T-helper 2 cell treated with Interferon-gamma antibody and Interleukin-4, amounts not matched to agents 5 μg/mL and 100 μg/mL, for 36 hours (primary cell): ENCODE measurements around the gene CD9.
A peak's percentile ranks its signal among the peaks of the same experiment; 100 is the strongest.

ENCODE experiments used
- DNase-seq: peaks from one replicate; pipeline ENCODE4 v3.0.0; 2021; ENCODE audit warnings: low spot score
- H3K27ac Mint-ChIP-seq: one replicate; pipeline ENCODE4 v1.8.0; 2021; ENCODE audit warnings: mild to moderate bottlenecking, mixed read lengths
- H3K27me3 Mint-ChIP-seq: one replicate; pipeline ENCODE4 v1.8.0; 2021; ENCODE audit warnings: low read depth, mixed read lengths
- H3K36me3 Mint-ChIP-seq: one replicate; pipeline ENCODE4 v1.8.0; 2021; ENCODE audit warnings: low read depth, mixed read lengths
- H3K4me1 Mint-ChIP-seq: one replicate; pipeline ENCODE4 v1.8.0; 2021; ENCODE audit warnings: low read depth, mixed read lengths
- H3K4me3 Mint-ChIP-seq: one replicate; pipeline ENCODE4 v1.8.0; 2022; ENCODE audit warnings: mild to moderate bottlenecking, moderate library complexity, mixed read lengths
- H3K9me3 Mint-ChIP-seq: one replicate; pipeline ENCODE4 v1.8.0; 2021; ENCODE audit warnings: mixed read lengths

CD9 gene

DNA sequence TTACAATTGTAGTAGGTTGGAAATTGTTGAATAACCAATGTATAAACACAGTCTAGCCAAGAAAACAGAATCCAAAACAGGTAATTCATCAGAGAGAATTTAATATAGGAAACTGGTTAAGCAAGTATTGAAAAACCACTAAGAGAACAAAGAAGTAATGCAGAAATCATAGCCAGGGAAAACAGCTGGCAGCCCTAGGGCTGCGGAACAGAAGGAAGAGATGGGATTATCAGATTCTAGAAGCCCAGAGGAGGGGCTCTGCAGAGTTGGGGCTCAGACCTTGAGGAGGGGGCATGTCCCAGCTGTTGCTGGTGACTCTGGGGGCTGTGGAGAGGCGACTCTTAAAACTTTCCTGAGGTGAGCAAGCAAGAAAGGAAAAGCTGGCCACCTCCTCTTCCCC, 49.4 kb downstream of the CD9 start:
- H3K4me1 Mint-ChIP-seq, result no peaks in the 10 kb centered on the region
- DNase-seq, result no peak
- H3K36me3 Mint-ChIP-seq, result no peaks in the 10 kb centered on the region
- H3K27ac Mint-ChIP-seq, result no peak overlapping the region
- H3K27me3 Mint-ChIP-seq, result peaks cover 2% of the 10 kb centered on the region
- no peaks in the 10 kb centered on the region for H3K9me3 Mint-ChIP-seq
- no peak overlapping the region for H3K4me3 Mint-ChIP-seq

DNA sequence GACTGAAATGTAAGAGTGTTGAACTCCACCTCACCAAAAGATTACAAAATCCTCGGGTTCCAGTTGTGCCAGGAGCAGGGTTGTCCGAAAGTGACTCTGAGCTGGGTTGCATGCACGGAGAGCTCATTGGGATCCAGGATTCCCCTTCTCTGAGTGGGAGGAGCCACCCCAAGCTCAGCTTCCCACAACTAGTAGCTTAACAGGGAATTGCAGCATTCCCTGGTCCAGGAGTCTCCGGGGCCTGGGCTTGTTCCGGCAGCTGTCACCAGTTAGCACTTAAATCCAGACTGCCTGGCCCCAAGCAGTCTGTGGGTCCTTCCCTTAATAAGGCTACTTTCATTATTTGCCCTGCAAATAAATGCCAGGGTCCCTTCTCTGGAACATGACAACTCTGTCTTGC, 50.1 kb downstream of the CD9 start:
- H3K4me1 Mint-ChIP-seq, result no peaks in the 10 kb centered on the region
- no peaks in the 10 kb centered on the region for H3K9me3 Mint-ChIP-seq
- peaks cover 2% of the 10 kb centered on the region for H3K27me3 Mint-ChIP-seq
- no peaks in the 10 kb centered on the region for H3K36me3 Mint-ChIP-seq
- DNase-seq, result no peak
- H3K4me3 Mint-ChIP-seq, result no peak overlapping the region
- no peak overlapping the region for H3K27ac Mint-ChIP-seq

DNA sequence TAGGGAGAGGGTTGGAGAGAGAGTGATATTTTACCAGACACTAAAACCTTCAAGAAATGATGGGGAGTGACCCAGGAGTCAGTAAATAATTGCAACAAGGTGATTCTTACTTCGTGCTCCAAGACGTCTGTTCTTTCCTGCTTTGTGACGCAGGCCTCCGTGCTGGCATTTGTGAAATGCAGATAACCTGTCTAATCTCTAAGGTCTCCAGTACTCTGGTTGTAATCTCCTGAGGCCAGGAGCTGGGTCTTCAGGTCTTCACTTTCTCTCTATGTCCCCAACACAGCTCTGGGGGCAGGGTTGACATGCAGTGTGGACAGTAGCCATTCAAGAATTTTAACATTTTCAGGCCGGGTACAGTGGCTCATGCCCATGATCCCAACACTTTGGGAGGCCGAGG, 53.1 kb downstream of the CD9 start:
- DNase-seq, result no peak
- Mint-ChIP-seq H3K4me3 (no peak overlapping the region), H3K27ac (no peak overlapping the region), H3K36me3 (no peaks in the 10 kb centered on the region), H3K9me3 (no peaks in the 10 kb centered on the region), H3K27me3 (peaks cover 2% of the 10 kb centered on the region), H3K4me1 (peaks cover 3% of the 10 kb centered on the region)

DNA sequence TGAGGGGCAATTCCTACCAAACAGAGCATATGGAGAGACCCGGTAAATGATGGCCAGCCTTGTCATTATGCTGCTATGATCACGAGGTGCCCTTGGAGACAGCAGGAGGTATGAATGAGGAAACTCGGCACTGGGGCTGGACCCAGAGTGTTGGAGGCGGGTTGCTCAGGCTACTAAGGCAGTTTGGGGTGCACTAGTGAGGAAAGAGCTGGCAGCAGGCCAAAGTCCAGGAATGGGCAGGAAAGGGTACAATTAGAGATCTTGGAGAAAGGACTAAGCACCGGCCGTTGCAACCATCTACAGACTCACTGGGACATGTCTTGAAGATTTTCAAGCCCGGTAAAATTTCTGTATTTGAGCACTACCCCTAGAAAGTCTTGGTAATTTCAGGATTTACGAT, 54.3 kb downstream of the CD9 start:
- H3K4me1 Mint-ChIP-seq, result peaks cover 3% of the 10 kb centered on the region

DNA sequence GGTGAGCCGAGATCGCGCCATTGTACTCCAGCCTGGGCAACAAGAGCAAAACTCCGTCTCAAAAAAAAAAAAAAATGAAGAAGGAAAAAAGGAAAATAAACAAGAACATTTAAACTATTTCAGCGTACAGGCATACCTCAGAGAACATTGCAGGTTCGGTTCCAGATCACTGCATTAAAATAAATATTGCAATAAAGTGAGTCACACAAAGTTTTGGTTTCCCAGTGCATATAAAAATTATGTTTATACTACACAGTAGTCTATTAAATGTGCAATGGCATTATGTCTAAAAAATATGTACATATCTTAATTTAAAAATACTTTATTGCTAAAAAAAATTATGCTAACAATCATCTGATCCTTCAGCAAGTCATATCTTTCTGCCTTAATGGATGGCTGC, 56.8 kb downstream of the CD9 start:
- H3K4me3 Mint-ChIP-seq, result no peak overlapping the region
- H3K9me3 Mint-ChIP-seq, result no peaks in the 10 kb centered on the region
- no peaks in the 10 kb centered on the region for H3K36me3 Mint-ChIP-seq
- no peak for DNase-seq
- no peaks in the 10 kb centered on the region for H3K27me3 Mint-ChIP-seq
- no peak overlapping the region for H3K27ac Mint-ChIP-seq
- H3K4me1 Mint-ChIP-seq, result peaks cover 5% of the 10 kb centered on the region

More for the DNA sequence above, 54.3 kb downstream of the CD9 start:
- Mint-ChIP-seq H3K9me3 (no peaks in the 10 kb centered on the region), H3K36me3 (no peaks in the 10 kb centered on the region), H3K4me3 (no peak overlapping the region), H3K27ac (no peak overlapping the region), H3K27me3 (peaks cover 2% of the 10 kb centered on the region)
- DNase-seq, result no peak

DNA sequence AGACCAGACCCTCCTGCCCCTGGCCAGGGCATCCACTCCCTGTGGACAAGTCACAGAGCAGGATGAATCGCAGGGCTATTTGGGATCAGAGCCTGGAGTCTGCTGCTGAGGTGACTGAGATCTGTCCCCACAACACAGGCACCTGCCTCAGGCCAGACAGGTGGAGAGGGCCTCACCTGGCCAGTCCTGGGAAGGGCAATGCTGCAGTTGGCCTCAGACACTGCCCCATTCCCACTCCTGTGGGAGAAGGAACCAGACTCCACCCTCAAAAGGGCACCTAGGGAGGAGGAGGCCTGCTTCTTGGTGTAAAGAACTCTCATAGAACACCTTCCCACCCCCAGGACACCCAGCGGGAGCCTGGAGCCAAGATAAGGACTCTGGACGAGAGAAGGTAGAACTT, 62.0 kb downstream of the CD9 start:
- peaks cover 3% of the 10 kb centered on the region for H3K27me3 Mint-ChIP-seq
- peaks cover 6% of the 10 kb centered on the region for H3K4me1 Mint-ChIP-seq
- H3K4me3 Mint-ChIP-seq, result no peak overlapping the region
- H3K36me3 Mint-ChIP-seq, result no peaks in the 10 kb centered on the region
- no peak for DNase-seq
- H3K9me3 Mint-ChIP-seq, result no peaks in the 10 kb centered on the region
- H3K27ac Mint-ChIP-seq, result no peak overlapping the region

DNA sequence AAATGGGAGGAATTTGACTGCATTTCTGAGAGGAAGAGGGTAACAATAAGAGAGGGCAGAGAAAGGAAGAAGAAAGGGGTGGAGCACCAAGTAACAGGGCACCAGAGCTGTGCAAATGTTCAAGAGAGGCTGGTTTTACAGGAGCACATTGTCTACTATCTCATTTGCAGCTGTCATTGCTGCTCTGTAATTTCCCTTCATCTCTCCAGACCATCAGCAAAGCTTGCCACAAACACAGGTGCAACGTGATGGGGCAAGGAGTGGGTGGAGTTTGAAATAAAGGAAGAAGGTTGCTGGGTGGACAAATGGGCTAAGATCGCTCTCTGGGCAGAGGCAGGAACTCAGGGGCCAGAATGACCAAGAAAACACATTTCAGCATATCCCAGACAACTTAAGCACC, 62.4 kb downstream of the CD9 start:
- Mint-ChIP-seq H3K27ac (no peak overlapping the region), H3K4me3 (no peak overlapping the region), H3K9me3 (no peaks in the 10 kb centered on the region), H3K36me3 (no peaks in the 10 kb centered on the region), H3K27me3 (peaks cover 3% of the 10 kb centered on the region), H3K4me1 (peaks cover 6% of the 10 kb centered on the region)
- no peak for DNase-seq

DNA sequence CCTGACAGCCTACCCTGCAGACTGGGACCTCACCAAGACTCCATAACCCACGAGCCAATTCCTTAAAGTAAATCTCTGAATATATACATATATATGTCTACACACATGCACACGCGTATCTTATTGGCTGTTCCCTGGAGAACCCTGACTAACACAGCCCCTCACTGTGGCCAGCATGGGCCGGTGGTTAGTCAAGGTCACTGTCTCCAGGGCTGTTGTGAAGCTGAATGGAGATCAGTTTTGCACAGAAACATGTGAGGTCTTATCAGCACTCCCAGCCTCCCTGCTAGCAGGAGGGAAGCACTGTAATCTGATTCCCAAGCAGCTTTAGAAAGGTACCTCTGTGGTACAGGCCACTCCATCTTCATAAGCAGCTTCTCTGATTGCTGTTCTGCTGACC, 63.7 kb downstream of the CD9 start:
- peaks cover 6% of the 10 kb centered on the region for H3K4me1 Mint-ChIP-seq
- H3K27ac Mint-ChIP-seq, result no peak overlapping the region
- no peak overlapping the region for H3K4me3 Mint-ChIP-seq
- H3K9me3 Mint-ChIP-seq, result no peaks in the 10 kb centered on the region
- no peaks in the 10 kb centered on the region for H3K36me3 Mint-ChIP-seq
- peaks cover 3% of the 10 kb centered on the region for H3K27me3 Mint-ChIP-seq
- no peak for DNase-seq

DNA sequence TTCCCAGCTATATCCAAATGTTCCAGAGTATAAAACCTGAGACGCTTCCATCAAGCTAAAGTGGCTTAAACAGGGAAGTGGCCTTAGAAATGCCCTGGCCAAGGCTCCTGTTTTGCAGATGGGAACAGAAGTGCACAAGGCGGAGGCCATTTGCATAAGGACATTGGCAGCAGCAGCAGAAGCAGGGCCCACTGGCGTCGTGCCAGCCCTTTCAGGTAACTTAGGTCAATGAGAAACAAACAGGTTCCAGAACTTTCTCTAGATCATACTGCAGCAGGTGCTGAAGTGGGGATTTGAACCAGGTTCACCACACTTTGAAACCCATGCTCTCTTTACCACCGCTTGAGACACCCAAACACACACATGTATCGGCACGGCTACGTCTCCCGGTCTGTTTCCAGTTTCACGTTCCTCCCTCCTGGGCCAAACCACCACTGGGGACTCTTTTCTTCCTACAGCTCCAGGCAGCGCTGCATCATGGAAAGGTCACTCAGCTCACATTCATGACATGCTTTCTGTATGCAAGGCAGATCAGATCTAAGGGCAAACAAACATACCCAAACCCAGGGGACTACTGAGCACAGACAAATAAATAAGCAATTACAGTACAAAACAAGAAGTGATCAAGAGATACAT, 64.3 kb downstream of the CD9 start:
- H3K4me1 Mint-ChIP-seq, result peaks cover 6% of the 10 kb centered on the region
- H3K27me3 Mint-ChIP-seq, result peaks cover 3% of the 10 kb centered on the region
- DNase-seq, result no peak
- no peak overlapping the region for H3K27ac Mint-ChIP-seq
- no peak overlapping the region for H3K4me3 Mint-ChIP-seq
- no peaks in the 10 kb centered on the region for H3K9me3 Mint-ChIP-seq
- no peaks in the 10 kb centered on the region for H3K36me3 Mint-ChIP-seq

DNA sequence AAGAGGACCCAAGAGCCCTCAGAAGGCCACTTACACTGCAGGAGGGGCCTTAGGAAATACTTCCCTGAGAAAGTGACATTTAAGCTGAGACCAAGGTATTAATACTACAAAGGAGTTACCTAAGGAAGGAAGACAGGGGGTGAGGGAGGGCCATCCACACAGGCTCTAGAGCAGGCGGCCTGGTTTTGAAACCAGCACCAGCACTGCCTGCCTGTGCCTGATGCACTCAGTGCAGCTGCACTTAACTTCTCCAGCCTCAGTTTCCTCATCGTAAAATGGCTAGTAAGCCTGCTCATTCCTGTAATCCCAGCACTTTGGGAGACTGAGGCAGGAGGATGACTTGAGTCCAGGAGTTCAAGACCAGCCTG, 64.8 kb downstream of the CD9 start:
- no peaks in the 10 kb centered on the region for H3K9me3 Mint-ChIP-seq
- H3K36me3 Mint-ChIP-seq, result no peaks in the 10 kb centered on the region
- peaks cover 6% of the 10 kb centered on the region for H3K4me1 Mint-ChIP-seq
- peaks cover 3% of the 10 kb centered on the region for H3K27me3 Mint-ChIP-seq
- no peak for DNase-seq
- no peak overlapping the region for H3K27ac Mint-ChIP-seq
- no peak overlapping the region for H3K4me3 Mint-ChIP-seq

DNA sequence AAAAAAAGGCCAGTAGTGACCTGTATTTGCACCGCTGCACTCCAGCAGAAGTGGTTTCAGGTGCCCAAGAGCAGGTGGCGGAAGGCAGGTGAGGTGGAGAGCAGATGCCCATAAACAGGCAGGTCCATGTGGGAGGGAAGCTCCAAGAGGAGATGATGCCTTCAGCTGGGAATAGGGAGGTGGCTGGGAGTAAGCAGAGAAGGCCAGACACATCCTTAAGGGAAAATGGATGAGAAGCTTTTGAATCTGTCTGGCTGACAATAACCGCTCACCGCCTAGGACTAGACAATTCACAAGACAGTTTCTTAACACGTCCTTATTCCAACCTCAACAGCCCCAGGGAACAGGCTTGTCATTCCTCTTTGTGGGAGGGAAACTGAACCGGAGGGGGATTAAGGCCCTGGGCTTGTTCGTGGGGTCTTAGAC, 66.4 kb downstream of the CD9 start:
- Mint-ChIP-seq H3K27ac (no peak overlapping the region), H3K9me3 (no peaks in the 10 kb centered on the region), H3K36me3 (no peaks in the 10 kb centered on the region), H3K4me1 (peaks cover 4% of the 10 kb centered on the region), H3K4me3 (no peak overlapping the region), H3K27me3 (peaks cover 6% of the 10 kb centered on the region)
- no peak for DNase-seq

DNA sequence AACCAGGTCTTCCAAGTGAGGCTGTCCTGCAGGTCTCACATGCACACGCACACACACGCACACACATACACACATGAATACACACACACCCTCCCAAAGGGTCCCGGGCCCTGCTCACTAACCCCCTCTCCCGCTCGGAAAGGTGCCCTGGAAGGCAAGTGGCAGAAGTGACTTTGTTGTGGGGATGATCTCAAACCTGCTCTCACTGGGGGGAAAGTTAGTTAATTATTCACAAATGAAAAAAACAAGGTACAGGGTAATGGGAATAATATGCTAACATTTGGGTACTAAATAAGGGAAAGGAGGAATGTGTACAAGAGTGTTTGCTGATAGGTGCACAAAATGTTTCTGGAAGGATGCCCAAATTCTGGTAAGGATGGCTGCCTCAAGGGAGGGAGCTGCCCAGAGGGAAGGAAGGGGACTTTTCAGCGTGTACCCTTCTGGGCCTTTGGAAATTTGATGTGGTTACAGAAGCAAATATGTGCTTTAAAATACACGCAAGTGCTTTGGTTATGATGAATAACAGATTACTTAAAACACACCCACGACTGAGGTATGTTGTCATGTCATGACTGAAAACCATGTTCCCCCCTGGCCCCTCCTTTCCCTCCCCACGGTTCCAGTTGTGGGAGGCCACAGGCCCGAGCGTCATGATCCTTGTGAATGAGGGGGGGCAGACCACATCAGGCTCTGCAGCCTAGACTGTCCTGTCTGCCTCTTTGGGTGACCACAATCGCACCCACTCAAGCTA, 66.9 kb downstream of the CD9 start:
- H3K36me3 Mint-ChIP-seq, result no peaks in the 10 kb centered on the region

DNA sequence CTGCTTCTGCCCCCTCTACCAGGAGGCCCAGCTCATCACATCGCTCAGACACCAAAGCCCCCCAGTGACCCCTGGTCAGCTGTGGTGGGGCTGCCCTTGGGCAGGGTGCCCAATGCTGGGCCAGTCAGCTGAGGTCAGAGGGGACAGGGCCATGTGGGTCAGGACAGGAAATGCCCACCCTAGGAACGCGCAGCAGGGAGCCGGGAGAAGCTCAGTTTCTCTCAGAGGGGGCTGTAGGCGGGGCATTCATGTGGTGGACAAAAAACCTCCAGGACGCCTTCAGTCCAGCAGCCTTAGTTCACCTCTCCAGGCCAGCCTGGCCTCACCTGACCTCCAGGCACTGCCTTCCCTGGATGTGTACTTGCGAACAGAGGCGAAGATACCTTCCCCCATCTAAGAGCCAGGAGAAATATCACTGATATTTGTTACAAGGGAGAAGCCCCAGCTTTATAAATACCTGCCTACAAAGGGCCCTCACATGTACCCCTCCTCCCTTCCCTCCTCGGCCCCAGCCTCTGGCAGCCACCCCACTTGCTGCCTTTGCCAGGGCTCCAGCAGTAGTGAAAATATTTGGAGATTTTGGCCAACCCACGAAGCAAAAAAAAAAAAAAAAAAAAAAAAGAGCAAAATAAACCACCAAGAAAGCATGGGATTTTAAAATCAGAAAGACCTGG, 68.4 kb downstream of the CD9 start:
- Mint-ChIP-seq H3K4me3 (no peak overlapping the region), H3K36me3 (no peaks in the 10 kb centered on the region), H3K27me3 (peaks cover 3% of the 10 kb centered on the region), H3K27ac (no peak overlapping the region), H3K4me1 (peaks cover 2% of the 10 kb centered on the region), H3K9me3 (no peaks in the 10 kb centered on the region)
- no peak for DNase-seq

More for the DNA sequence above, 66.9 kb downstream of the CD9 start:
- Mint-ChIP-seq H3K4me1 (peaks cover 4% of the 10 kb centered on the region), H3K4me3 (no peak overlapping the region), H3K27ac (no peak overlapping the region), H3K27me3 (peaks cover 6% of the 10 kb centered on the region), H3K9me3 (no peaks in the 10 kb centered on the region)
- peak; percentile 83 for DNase-seq

DNA sequence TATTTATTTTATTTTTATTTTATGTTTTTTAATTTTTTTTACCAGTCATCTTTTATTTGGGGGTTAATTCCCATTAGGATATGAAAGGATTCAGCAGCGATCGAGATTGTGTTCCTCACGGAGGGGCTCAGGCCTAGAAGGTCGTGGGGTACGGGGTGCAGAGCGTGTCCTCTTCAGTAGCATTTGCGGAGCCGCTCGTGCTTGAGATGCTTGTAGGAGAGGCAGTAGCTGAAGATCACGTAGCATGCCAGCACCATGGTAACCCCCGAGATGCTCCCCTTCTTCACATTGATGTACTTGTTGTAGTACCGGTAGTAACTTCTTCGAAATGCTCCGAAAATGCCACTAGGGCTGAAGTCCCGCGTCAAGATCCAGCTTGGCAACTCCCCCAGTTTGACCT, 69.8 kb downstream of the CD9 start:
- H3K27me3 Mint-ChIP-seq, result peaks cover 5% of the 10 kb centered on the region
- no peak overlapping the region for H3K4me3 Mint-ChIP-seq
- H3K36me3 Mint-ChIP-seq, result no peaks in the 10 kb centered on the region
- DNase-seq, result no peak
- H3K9me3 Mint-ChIP-seq, result no peaks in the 10 kb centered on the region
- H3K27ac Mint-ChIP-seq, result no peak overlapping the region
- H3K4me1 Mint-ChIP-seq, result peaks cover 2% of the 10 kb centered on the region
